Measurements from ENCODE around the gene OR2Y1.

DNA sequence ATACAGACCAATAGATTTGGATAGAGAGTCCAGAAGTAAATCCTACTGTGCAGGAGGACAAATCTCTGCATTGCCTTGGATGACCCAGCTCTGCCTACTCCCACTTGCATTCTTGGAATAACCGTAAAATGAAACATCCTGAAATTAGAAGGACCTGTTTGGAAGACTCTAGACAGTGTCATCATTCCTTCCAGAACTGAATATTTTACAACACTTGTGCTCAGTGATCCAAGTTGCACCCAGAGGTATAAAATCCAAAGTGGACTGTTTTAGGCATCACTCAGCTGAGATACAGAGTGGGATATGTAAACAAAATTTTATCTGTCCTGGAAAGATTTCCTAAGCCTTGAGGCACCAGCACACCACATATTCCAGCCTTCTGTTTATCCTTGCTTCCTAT lies 43.7 kb downstream of the OR2Y1 start:
- no peak for TF ChIP-seq POLR2A (IDR thresholded peaks at IDR 0.05)
- TF ChIP-seq, protein P1, sequence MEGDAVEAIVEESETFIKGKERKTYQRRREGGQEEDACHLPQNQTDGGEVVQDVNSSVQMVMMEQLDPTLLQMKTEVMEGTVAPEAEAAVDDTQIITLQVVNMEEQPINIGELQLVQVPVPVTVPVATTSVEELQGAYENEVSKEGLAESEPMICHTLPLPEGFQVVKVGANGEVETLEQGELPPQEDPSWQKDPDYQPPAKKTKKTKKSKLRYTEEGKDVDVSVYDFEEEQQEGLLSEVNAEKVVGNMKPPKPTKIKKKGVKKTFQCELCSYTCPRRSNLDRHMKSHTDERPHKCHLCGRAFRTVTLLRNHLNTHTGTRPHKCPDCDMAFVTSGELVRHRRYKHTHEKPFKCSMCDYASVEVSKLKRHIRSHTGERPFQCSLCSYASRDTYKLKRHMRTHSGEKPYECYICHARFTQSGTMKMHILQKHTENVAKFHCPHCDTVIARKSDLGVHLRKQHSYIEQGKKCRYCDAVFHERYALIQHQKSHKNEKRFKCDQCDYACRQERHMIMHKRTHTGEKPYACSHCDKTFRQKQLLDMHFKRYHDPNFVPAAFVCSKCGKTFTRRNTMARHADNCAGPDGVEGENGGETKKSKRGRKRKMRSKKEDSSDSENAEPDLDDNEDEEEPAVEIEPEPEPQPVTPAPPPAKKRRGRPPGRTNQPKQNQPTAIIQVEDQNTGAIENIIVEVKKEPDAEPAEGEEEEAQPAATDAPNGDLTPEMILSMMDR (IDR thresholded peaks at IDR 0.05) = no peak
- TF ChIP-seq EP300 (IDR thresholded peaks at IDR 0.05) = no peak
- TF ChIP-seq POLR2AphosphoS5 (IDR thresholded peaks at IDR 0.05) = no peak

Data from sigmoid colon (tissue), 4 donors.